Measurements from ENCODE around the gene GOLT1A. TPM values are rescaled to one million over a fixed set of nuclear protein-coding genes. Genes with fewer than 3 reads are reported as not detected.

The GOLT1A gene
- total RNA-seq, 4 donors from 2014 or later, result 0.38 TPM; not detected in 3

DNA sequence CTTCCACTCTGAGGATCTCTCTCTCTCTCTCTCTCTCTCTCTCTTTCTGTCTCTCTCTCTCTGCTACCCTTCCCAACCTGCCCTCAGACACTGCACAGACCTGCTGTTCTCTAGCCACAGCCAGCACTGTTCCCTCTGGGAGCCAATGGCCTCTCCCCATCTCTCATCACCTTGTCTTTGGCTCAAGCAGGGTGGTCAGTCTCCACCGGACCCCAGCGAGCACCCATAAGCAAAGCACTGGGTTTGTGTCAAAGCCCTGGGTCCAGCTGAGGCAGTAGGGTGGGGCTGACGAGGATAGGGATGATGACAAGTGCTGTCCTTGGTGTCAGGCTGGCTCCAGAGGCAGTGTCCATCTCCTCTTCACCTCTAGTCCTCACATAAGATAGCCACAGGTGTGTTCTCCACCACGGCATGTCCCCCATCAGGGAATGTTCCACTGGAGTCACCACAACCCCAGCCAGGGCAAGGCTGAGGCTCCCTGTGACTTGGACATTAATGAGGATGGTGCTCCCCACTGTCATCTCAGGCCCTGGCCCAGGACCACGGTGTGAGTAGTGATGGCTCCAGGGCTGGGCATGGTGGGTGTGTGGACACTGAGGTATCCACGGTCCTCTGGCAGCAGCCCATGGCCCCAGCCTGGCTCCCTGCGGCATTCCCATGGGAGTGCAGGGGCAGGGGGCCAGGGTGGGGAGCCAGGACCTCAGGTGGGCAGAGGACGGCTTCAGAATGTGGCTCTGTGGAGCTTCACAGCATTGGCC lies 8.4 kb upstream of the GOLT1A start:
- TF ChIP-seq POLR2A (IDR thresholded peaks at IDR 0.05), result no peak
- TF ChIP-seq, protein P1, sequence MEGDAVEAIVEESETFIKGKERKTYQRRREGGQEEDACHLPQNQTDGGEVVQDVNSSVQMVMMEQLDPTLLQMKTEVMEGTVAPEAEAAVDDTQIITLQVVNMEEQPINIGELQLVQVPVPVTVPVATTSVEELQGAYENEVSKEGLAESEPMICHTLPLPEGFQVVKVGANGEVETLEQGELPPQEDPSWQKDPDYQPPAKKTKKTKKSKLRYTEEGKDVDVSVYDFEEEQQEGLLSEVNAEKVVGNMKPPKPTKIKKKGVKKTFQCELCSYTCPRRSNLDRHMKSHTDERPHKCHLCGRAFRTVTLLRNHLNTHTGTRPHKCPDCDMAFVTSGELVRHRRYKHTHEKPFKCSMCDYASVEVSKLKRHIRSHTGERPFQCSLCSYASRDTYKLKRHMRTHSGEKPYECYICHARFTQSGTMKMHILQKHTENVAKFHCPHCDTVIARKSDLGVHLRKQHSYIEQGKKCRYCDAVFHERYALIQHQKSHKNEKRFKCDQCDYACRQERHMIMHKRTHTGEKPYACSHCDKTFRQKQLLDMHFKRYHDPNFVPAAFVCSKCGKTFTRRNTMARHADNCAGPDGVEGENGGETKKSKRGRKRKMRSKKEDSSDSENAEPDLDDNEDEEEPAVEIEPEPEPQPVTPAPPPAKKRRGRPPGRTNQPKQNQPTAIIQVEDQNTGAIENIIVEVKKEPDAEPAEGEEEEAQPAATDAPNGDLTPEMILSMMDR (IDR thresholded peaks at IDR 0.05), result no peak
- DNase-seq, result no peak
- WGBS, 2 donors, result 80 to 100% methylated on average over 1 to 2 of the region's 8 CpGs
- Histone ChIP-seq H3K9me3 (no peaks in the 10 kb centered on the region), H3K27me3 (peaks cover 0 to under 1% (median 0%) of the 10 kb centered on the region in 4 donors), H3K4me1 (peaks cover 0 to 15% (median 0%) of the 10 kb centered on the region in 3 donors), H3K27ac (no peak overlapping the region), H3K36me3 (peaks cover 0 to 25% (median 0%) of the 10 kb centered on the region in 3 donors), H3K4me3 (no peak overlapping the region)
- intact Hi-C loops (cut with DNase I), result no loop called here

DNA sequence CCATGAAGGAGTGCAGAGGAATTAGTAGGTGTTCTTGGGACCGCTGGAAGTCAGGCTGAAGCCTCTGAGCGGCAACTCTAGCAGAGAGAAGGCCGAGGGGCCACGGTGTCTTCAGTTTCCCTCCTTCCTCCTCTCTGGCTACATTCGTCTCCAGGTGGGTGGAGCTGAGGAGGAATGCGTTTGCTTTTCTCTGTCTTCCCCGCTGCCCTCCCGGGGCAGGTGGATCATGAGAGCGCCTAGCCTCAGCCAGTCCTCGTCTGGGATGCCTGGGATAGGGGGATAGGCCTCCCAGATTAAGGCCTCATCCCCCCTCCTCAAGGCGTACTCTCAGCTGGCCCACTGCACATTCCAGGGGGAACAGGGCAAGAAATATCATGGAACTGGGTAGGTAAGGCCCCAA lies 7.5 kb upstream of the GOLT1A start:
- Histone ChIP-seq H3K36me3 (peaks cover 0 to 24% (median 0%) of the 10 kb centered on the region in 3 donors), H3K4me1 (peaks cover 0 to 9% (median 0%) of the 10 kb centered on the region in 3 donors), H3K4me3 (no peak overlapping the region), H3K27ac (no peak overlapping the region), H3K27me3 (peaks cover 0 to 7% (median 0%) of the 10 kb centered on the region in 4 donors), H3K9me3 (no peaks in the 10 kb centered on the region)
- WGBS, 2 donors, result 63 to 74% methylated on average over 5 to 6 of the region's 11 CpGs
- no peak for DNase-seq
- TF ChIP-seq, protein P1 (IDR thresholded peaks at IDR 0.05), result no peak
- TF ChIP-seq POLR2A (IDR thresholded peaks at IDR 0.05), result no peak
- intact Hi-C loops (cut with DNase I), result no loop called here

DNA sequence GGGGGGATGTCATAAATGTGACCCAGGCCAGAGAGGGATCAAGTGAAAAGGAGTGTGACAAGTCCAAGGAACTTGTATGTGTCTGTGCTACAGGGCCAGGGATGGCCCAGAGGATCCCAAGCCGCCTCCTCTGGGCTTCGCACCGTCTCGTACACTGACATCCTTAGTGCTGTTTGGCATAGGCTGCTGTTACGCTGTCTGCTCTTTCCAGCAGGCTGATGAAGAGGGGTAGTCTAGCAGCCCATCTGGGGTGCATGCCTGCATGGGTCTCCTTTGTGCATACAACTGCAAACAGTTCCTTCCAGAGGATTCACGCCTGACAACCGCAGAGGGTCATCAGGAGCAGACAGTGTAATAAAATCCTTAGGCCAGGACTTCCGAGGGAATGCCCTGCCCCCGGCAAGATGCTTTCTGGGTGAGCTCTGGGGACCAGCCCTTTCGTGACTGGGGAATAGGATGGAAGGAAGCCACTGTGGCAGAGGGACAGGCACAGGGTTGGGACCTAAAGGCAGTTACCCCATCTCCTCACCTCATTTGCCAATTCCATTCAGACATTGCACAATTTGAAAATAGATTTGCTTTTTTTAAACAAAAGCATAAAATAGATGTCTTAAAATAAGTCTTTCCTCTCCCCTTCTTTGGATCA lies 6.3 kb upstream of the GOLT1A start:
- H3K9me3 ChIP-seq, result no peaks in the 10 kb centered on the region
- peaks cover 0 to 24% (median 0%) of the 10 kb centered on the region in 3 donors for H3K36me3 ChIP-seq
- H3K27ac ChIP-seq, result no peak overlapping the region
- H3K4me3 ChIP-seq, result no peak overlapping the region
- intact Hi-C loops (cut with DNase I), result no loop called here
- H3K27me3 ChIP-seq, result peaks cover 0 to 7% (median 0%) of the 10 kb centered on the region in 4 donors
- WGBS, 2 donors, result 73 to 83% methylated on average over 7 to 10 of the region's 10 CpGs
- DNase-seq, result no peak
- H3K4me1 ChIP-seq, result no peaks in the 10 kb centered on the region
- no peak for TF ChIP-seq POLR2A (IDR thresholded peaks at IDR 0.05)
- TF ChIP-seq, protein P1 (IDR thresholded peaks at IDR 0.05), result no peak

DNA sequence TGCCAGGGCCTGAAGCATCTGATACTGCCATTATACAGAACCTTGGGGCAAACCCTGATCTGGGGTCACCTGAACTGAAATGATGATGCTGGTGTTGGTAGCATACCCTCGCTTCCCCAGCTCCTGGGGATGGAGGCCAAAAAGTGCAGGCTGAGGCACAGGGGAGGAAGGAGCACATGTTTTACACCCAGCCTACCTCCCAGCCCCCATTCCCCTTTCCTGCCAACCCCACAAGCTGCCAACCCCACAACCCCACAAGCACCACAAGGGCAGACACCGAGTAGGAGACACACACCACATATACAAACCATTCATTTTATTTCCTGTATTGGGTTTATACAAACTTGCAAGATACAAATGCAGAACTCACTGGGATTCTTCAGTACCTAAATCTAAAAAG lies 4.8 kb upstream of the GOLT1A start:
- Histone ChIP-seq H3K9me3 (no peaks in the 10 kb centered on the region), H3K36me3 (peaks cover 0 to 24% (median 0%) of the 10 kb centered on the region in 3 donors), H3K4me3 (no peak overlapping the region), H3K27ac (no peak overlapping the region), H3K4me1 (peaks cover 8 to 10% (median 9%) of the 10 kb centered on the region in 3 donors), H3K27me3 (peaks cover 0 to 16% (median 0%) of the 10 kb centered on the region in 4 donors)
- TF ChIP-seq POLR2A (IDR thresholded peaks at IDR 0.05), result no peak
- TF ChIP-seq, protein P1 (IDR thresholded peaks at IDR 0.05), result no peak
- intact Hi-C loops (cut with DNase I), result no loop called here
- no peak for DNase-seq
- 48 to 60% methylated on average over 2 of the region's 2 CpGs for WGBS, 2 donors

DNA sequence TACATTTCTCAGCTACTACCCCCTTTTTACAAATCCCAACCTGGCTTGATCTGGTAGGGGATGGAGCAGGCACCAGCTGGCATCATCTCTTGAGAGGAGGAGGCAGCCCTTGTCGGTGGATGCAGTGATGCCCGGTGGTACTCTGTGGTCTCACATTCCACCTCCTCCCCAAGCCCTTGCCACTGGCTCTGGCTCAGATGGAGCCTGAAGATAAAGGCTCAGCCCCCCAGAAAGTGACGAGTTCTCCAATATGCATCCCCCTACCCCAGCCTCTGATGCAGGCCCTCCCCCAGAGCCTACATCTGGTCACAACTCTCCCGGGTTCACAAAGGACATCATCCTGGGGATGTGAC lies 3.8 kb upstream of the GOLT1A start:
- no peak overlapping the region for H3K27ac ChIP-seq
- 72 to 75% methylated on average over 3 to 4 of the region's 4 CpGs for WGBS, 2 donors
- no peak for DNase-seq
- intact Hi-C loops (cut with DNase I), result no loop called here
- H3K4me1 ChIP-seq, result peaks cover 9 to 12% (median 10%) of the 10 kb centered on the region in 3 donors
- H3K36me3 ChIP-seq, result peaks cover 0 to 18% (median 0%) of the 10 kb centered on the region in 3 donors
- no peak for TF ChIP-seq POLR2A (IDR thresholded peaks at IDR 0.05)
- TF ChIP-seq, protein P1 (IDR thresholded peaks at IDR 0.05), result no peak
- peaks cover 0 to 20% (median 0%) of the 10 kb centered on the region in 4 donors for H3K27me3 ChIP-seq
- no peak overlapping the region for H3K4me3 ChIP-seq
- H3K9me3 ChIP-seq, result no peaks in the 10 kb centered on the region

Data from esophagus squamous epithelium (tissue), 5 donors.